ENCODE results near the gene SLC24A4.

DNA sequence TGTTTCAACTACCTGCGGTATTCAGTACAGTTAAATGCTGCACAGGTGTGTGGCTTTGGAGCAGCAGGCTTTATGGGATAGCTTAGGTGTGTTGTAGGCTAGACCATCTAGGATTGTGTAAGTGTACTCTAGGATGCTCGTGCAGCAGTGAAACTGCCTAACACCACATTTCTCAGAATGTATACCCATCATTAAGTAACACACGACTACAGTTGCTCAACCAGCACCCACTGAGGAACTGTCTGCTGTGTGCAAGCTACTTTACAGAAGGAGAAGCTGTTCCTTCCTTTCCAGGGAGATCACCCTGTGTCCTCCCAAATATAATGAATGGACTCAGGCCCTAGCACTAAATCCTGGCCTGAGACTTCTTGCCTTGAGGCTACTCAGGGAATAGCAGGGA, 94.8 kb downstream of the SLC24A4 start:
- TF ChIP-seq, protein P1, sequence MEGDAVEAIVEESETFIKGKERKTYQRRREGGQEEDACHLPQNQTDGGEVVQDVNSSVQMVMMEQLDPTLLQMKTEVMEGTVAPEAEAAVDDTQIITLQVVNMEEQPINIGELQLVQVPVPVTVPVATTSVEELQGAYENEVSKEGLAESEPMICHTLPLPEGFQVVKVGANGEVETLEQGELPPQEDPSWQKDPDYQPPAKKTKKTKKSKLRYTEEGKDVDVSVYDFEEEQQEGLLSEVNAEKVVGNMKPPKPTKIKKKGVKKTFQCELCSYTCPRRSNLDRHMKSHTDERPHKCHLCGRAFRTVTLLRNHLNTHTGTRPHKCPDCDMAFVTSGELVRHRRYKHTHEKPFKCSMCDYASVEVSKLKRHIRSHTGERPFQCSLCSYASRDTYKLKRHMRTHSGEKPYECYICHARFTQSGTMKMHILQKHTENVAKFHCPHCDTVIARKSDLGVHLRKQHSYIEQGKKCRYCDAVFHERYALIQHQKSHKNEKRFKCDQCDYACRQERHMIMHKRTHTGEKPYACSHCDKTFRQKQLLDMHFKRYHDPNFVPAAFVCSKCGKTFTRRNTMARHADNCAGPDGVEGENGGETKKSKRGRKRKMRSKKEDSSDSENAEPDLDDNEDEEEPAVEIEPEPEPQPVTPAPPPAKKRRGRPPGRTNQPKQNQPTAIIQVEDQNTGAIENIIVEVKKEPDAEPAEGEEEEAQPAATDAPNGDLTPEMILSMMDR (IDR thresholded peaks at IDR 0.05), result no peak
- no peak for TF ChIP-seq POLR2A (IDR thresholded peaks at IDR 0.05)
